MM.1S (cell line): ENCODE data around the gene ARHGAP26.

ENCODE experiments used
- CTCF ChIP-seq: fragments of 300-600 bp; sonication (generic); IDR thresholded peaks from 2 replicates; pipeline ENCODE4 v1.5.1; 2016; ENCODE audit warnings: antibody characterized with exemption, low read length, mixed read lengths
- EZH2 ChIP-seq: fragments of 300-600 bp; sonication (generic); optimal IDR thresholded peaks from 2 replicates; pipeline ENCODE3; 2017; ENCODE audit warnings: low read depth, mild to moderate bottlenecking, antibody characterized with exemption, low read length, mixed read lengths

- no peak for TF ChIP-seq CTCF
- TF ChIP-seq EZH2: no peak
Observed at GRCh38 chr5:142874540-142874939, 104.4 kb downstream of the ARHGAP26 start.
